Heart left ventricle (tissue), 16 donors: Measurements from ENCODE around the gene TGM1. TPM values are rescaled to one million over a fixed set of nuclear protein-coding genes. Genes with fewer than 3 reads are reported as not detected.

Experiments
- ATAC-seq, 4 donors: fragments of 200-7000 bp; cut with Tn5 transposase; one replicate each; pipeline ENCODE4 v1.9.1; 2020 to 2022; ENCODE audit warnings: moderate library complexity in 4 of 4, mild to moderate bottlenecking in 3 of 4, moderate number of reproducible peaks in 1 of 4
- DNase-seq, 5 donors: peaks; one replicate each; pipeline ENCODE4 v3.0.0-alpha.2; 2020
- H3K27ac ChIP-seq, 12 donors: fragments of 200-600 bp; sonication (generic) in 4 of 12; one replicate each; pipeline versions ENCODE4 v1.5.0 to v1.8.0; 2016 to 2022; ENCODE audit warnings: mild to moderate bottlenecking in 2 of 12
- H3K27me3 ChIP-seq, 9 donors: fragments of 200-600 bp; sonication (generic) in 2 of 9; one replicate each; pipeline versions ENCODE4 v1.5.1 to v1.8.0; 2016 to 2022; ENCODE audit warnings: mild to moderate bottlenecking in 3 of 9
- H3K36me3 ChIP-seq, 9 donors: fragments of 200-600 bp; sonication (generic) in 2 of 9; one replicate each; pipeline versions ENCODE4 v1.5.0 to v1.8.0; 2018 to 2022; ENCODE audit warnings: mild to moderate bottlenecking in 2 of 9
- H3K4me1 ChIP-seq, 12 donors: fragments of 200-600 bp; sonication (generic) in 4 of 12; one replicate each; pipeline versions ENCODE4 v1.5.0 to v1.8.0; 2016 to 2022; ENCODE audit warnings: mild to moderate bottlenecking in 3 of 12
- H3K4me3 ChIP-seq, 12 donors: fragments of 200-600 bp; sonication (generic) in 4 of 12; one replicate each; pipeline versions ENCODE4 v1.5.0 to v1.8.0; 2017 to 2022; ENCODE audit warnings: mild to moderate bottlenecking in 9 of 12, moderate library complexity in 4 of 12
- H3K9me3 ChIP-seq, 12 donors: fragments of 200-600 bp; sonication (generic) in 4 of 12; one replicate each; pipeline versions ENCODE4 v1.5.0 to v1.8.0; 2016 to 2022; ENCODE audit warnings: mild to moderate bottlenecking in 1 of 12
- CTCF ChIP-seq, 12 donors: fragments of 200-600 bp; sonication (generic) in 4 of 12; IDR thresholded peaks; one replicate each; pipeline versions ENCODE4 v1.5.0 to v1.8.0; 2018 to 2022; ENCODE audit warnings: antibody characterized with exemption in 12 of 12, mild to moderate bottlenecking in 5 of 12
- POLR2A ChIP-seq, 2 donors: fragments of 450-650 bp; IDR thresholded peaks; one replicate each; pipeline ENCODE4 v1.6.1; 2017; ENCODE audit warnings: antibody characterized with exemption in 2 of 2, mild to moderate bottlenecking in 2 of 2, moderate library complexity in 2 of 2
- WGBS, 4 donors: extraction: QIAGEN DNeasy Blood & Tissue Kit in 2 of 4; methylation state at CpG; one replicate each; pipeline versions ENCODE4 v1.1.5 to v1.1.7; 2013 to 2018; 5-methylcytosine and 5-hydroxymethylcytosine counted together
- intact Hi-C, 10 donors: fragments of 100-400 bp; cut with DNase I; formaldehyde crosslinking; loops; one replicate each; pipeline versions ENCODE4 v1.11.1 to v1.14.2; 2022
- polyA plus RNA-seq, 2 donors: library from polyadenylated mRNA; stranded (reverse); fragments of 200-250 nt; gene quantifications; one replicate each; pipeline ENCODE4 v1.2.3, GENCODE V29; 2013
- total RNA-seq, 9 donors: library from RNA; depleted of rRNA in 2 of 9; stranded (reverse); fragments of >200 nt in 2 of 9; fragmentation: NEBNext Ultra II Directional in 3 of 9; extraction: Animal tissue kit (Norgen Biotek cat#: 25700) in 3 of 9; gene quantifications; one replicate each; pipeline versions ENCODE4 v1.1.0 to v1.2.4, GENCODE V29; 2016 to 2023
- donor health status: ischemic (EF 13 %, LVEDD 7.1; RV severe dilation, severe dysfunction).
- donor health status: healthy with polysubstance abuse.
- donor health status: DM: no; HTN: yes; CAD: no.
- donor health status: DM: no; HTN: no; CAD: no.
- donor health status: ischemic (EF 25% LVEDD 6.9; RV normal size, moderate dysfunction).
- donor health status: ischemic (EF 25% LVEDD 5.7; RV mildly dilated, moderate dysfunction).
- donor health status: healthy.
- donor health status: DM: yes; HTN: yes; CAD: no.
- donor health status: ischemic (EF 35%, LVEDD 5.7; RV mildly dilated, moderate dysfunction).
- donor health status: nonischemic (EF 11% LVEDD 7.7; RV severe dilation, severe dysfunction).
- donor health status: DM: yes; HTN: yes; CAD: no.
- donor health status: PGD.
- donor health status: ischemic (EF 29% LVEDD 5.4; RV normal size, mild dysfunction).
- donor health status: nonischemic (EF 23%, LVEDD 6.1; RV moderate dilation, normal function).

TGM1 gene
- total and polyA plus RNA-seq, 11 donors = 0.52 to 38.9 (median 0.98) TPM; not detected in 3

- H3K36me3 ChIP-seq = peaks cover 0 to 59% (median 48%) of the 10 kb centered on the region in 9 donors
- intact Hi-C loops = no loop called here
Measured at GRCh38 chr14:24211311-24211710, 51.7 kb downstream of the TGM1 start.

GRCh38 chr14:24207625-24208024, 55.4 kb downstream of the TGM1 start:
- 96 to 100% (median 99%) methylated on average over 2 of the region's 2 CpGs for WGBS, 4 donors
- Histone ChIP-seq H3K4me3 (no peak overlapping the region), H3K4me1 (peaks cover 0 to 13% (median 2%) of the 10 kb centered on the region in 12 donors), H3K9me3 (no peaks in the 10 kb centered on the region), H3K27ac (no peak overlapping the region), H3K27me3 (no peaks in the 10 kb centered on the region), H3K36me3 (peaks cover 0 to 80% (median 62%) of the 10 kb centered on the region in 9 donors)
- DNase-seq (no peak), ATAC-seq (no peak)
- no peak for TF ChIP-seq POLR2A (IDR thresholded peaks at IDR 0.05)
- no peak for TF ChIP-seq CTCF (IDR thresholded peaks at IDR 0.05)
- intact Hi-C loops = no loop called here

More at GRCh38 chr14:24211311-24211710, 51.7 kb downstream of the TGM1 start:
- ATAC-seq (no peak), DNase-seq (no peak)
- H3K4me1 ChIP-seq = peaks cover 3 to 38% (median 20%) of the 10 kb centered on the region in 12 donors
- WGBS, 4 donors = 91 to 97% (median 92%) methylated on average over 6 of the region's 6 CpGs
- H3K4me3 ChIP-seq = no peak overlapping the region
- no peak overlapping the region for H3K27ac ChIP-seq
- H3K9me3 ChIP-seq = no peaks in the 10 kb centered on the region
- H3K27me3 ChIP-seq = no peaks in the 10 kb centered on the region
- no peak for TF ChIP-seq CTCF (IDR thresholded peaks at IDR 0.05)
- no peak for TF ChIP-seq POLR2A (IDR thresholded peaks at IDR 0.05)

DNA sequence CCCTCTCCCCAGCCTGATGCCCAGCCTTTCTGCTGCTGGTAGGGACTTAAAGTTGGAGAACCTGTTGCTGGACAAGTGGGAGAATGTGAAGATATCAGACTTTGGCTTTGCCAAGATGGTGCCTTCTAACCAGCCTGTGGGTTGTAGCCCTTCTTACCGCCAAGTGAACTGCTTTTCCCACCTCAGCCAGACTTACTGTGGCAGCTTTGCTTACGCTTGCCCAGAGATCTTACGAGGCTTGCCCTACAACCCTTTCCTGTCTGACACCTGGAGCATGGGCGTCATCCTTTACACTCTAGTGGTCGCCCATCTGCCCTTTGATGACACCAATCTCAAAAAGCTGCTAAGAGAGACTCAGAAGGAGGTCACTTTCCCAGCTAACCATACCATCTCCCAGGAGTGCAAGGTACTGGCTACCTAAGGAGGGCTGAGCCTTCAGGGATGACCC, 55.8 kb downstream of the TGM1 start:
- Histone ChIP-seq H3K36me3 (peaks cover 0 to 83% (median 62%) of the 10 kb centered on the region in 9 donors), H3K4me1 (peaks cover 0 to 8% (median 0%) of the 10 kb centered on the region in 12 donors), H3K27ac (no peak overlapping the region), H3K27me3 (no peaks in the 10 kb centered on the region), H3K4me3 (no peak overlapping the region), H3K9me3 (no peaks in the 10 kb centered on the region)
- 91 to 99% (median 97%) methylated on average over 5 of the region's 5 CpGs for WGBS, 4 donors
- no peak for TF ChIP-seq POLR2A (IDR thresholded peaks at IDR 0.05)
- TF ChIP-seq CTCF (IDR thresholded peaks at IDR 0.05) = no peak
- intact Hi-C loops = no loop called here
- no peak for ATAC-seq
- no peak for DNase-seq

GRCh38 chr14:24206260-24207103, 56.5 kb downstream of the TGM1 start:
- DNase-seq (no peak), ATAC-seq (no peak)
- Histone ChIP-seq H3K9me3 (peaks cover 0 to 2% (median 0%) of the 10 kb centered on the region in 12 donors), H3K27ac (no peak overlapping the region), H3K36me3 (peaks cover 0 to 86% (median 62%) of the 10 kb centered on the region in 9 donors), H3K27me3 (no peaks in the 10 kb centered on the region), H3K4me1 (peaks cover 0 to 4% (median 0%) of the 10 kb centered on the region in 12 donors), H3K4me3 (no peak overlapping the region)
- intact Hi-C loops = no loop called here
- 96 to 99% (median 97%) methylated on average over 11 of the region's 11 CpGs for whole genome bisulfite sequencing, 4 donors
- no peak for TF ChIP-seq CTCF (IDR thresholded peaks at IDR 0.05)
- no peak for TF ChIP-seq POLR2A (IDR thresholded peaks at IDR 0.05)
